Liver (tissue), 9 donors: ENCODE results near the gene ADGRV1. TPM values are rescaled to one million over a fixed set of nuclear protein-coding genes. Genes with fewer than 3 reads are reported as not detected.

ENCODE experiments used
- DNase-seq: peaks from one replicate; pipeline ENCODE4 v3.0.0-alpha.2; 2017; ENCODE audit warnings: low spot score
- H3K27ac ChIP-seq, 2 donors: one replicate each; pipeline ENCODE4 v1.7.0; 2013; ENCODE audit warnings: inconsistent platforms in 2 of 2, low read length in 2 of 2, control low read depth in 1 of 2, low read depth in 1 of 2, mild to moderate bottlenecking in 1 of 2
- H3K27me3 ChIP-seq, 4 donors: one replicate each; pipeline versions ENCODE4 v1.6.1 to v1.7.0; 2013; ENCODE audit warnings: low read length in 3 of 4, inconsistent platforms in 1 of 4, mild to moderate bottlenecking in 1 of 4, moderate library complexity in 1 of 4; ENCODE audit not compliant: control insufficient read depth in 4 of 4, insufficient read depth in 4 of 4
- H3K36me3 ChIP-seq, 4 donors: one replicate each; pipeline versions ENCODE4 v1.6.1 to v1.7.0; 2013; ENCODE audit warnings: low read length in 3 of 4, mild to moderate bottlenecking in 3 of 4, low read depth in 1 of 4, moderate library complexity in 1 of 4; ENCODE audit not compliant: control insufficient read depth in 4 of 4, insufficient read depth in 3 of 4
- H3K4me1 ChIP-seq, 4 donors: one replicate each; pipeline versions ENCODE4 v1.6.1 to v1.7.0; 2013; ENCODE audit warnings: low read length in 3 of 4, mild to moderate bottlenecking in 3 of 4, moderate library complexity in 1 of 4; ENCODE audit not compliant: control insufficient read depth in 4 of 4, insufficient read depth in 4 of 4
- H3K4me3 ChIP-seq, 3 donors: one replicate each; pipeline versions ENCODE4 v1.6.1 to v1.7.0; 2013; ENCODE audit warnings: low read length in 3 of 3, control low read depth in 1 of 3, low read depth in 1 of 3, mild to moderate bottlenecking in 1 of 3
- H3K9ac ChIP-seq, 2 donors: one replicate each; pipeline ENCODE4 v1.7.0; 2013; ENCODE audit warnings: low read length in 2 of 2, mild to moderate bottlenecking in 2 of 2, moderate library complexity in 2 of 2, control low read depth in 1 of 2, low read depth in 1 of 2
- H3K9me3 ChIP-seq, 4 donors: one replicate each; pipeline versions ENCODE4 v1.6.1 to v1.7.0; 2013; ENCODE audit warnings: low read length in 3 of 4; ENCODE audit not compliant: control insufficient read depth in 4 of 4
- ATF3 ChIP-seq: IDR thresholded peaks from 2 replicates; pipeline ENCODE4 v1.6.1; 2016; ENCODE audit warnings: antibody characterized with exemption
- CTCF ChIP-seq: fragments of 150-350 bp; IDR thresholded peaks from 2 replicates; pipeline ENCODE4 v1.5.1; 2017; ENCODE audit warnings: improper control_type of control experiment, low read depth, low read length; ENCODE audit not compliant: missing input control
- EGR1 ChIP-seq, 2 donors: IDR thresholded peaks; 2 replicates each; pipeline ENCODE4 v1.6.1; 2016 to 2018; ENCODE audit warnings: antibody characterized with exemption in 2 of 2, low read depth in 2 of 2
- FOXA1 ChIP-seq: IDR thresholded peaks from 2 replicates; pipeline ENCODE4 v1.6.1; 2016; ENCODE audit warnings: antibody characterized with exemption
- FOXA2 ChIP-seq: IDR thresholded peaks from 2 replicates; pipeline ENCODE4 v1.6.1; 2016; ENCODE audit warnings: antibody characterized with exemption
- GABPA ChIP-seq, 2 donors: IDR thresholded peaks in 1 of 2; conservative IDR thresholded peaks in 1 of 2; 2 replicates each; pipeline ENCODE4 v1.6.1; 2016; ENCODE audit warnings: antibody characterized with exemption in 2 of 2, mild to moderate bottlenecking in 1 of 2, moderate library complexity in 1 of 2
- HNF4A ChIP-seq, 2 donors: conservative IDR thresholded peaks; 2 replicates each; pipeline ENCODE4 v1.6.1; 2016; ENCODE audit warnings: antibody characterized with exemption in 2 of 2, mild to moderate bottlenecking in 2 of 2
- HNF4G ChIP-seq: IDR thresholded peaks from 2 replicates; pipeline ENCODE4 v1.6.1; 2016; ENCODE audit warnings: antibody characterized with exemption
- JUND ChIP-seq, 2 donors: IDR thresholded peaks; 2 replicates each; pipeline ENCODE4 v1.6.1; 2016; ENCODE audit warnings: antibody characterized with exemption in 2 of 2
- MAX ChIP-seq: IDR thresholded peaks from 2 replicates; pipeline ENCODE4 v1.6.1; 2016; ENCODE audit warnings: antibody characterized with exemption
- NR2F2 ChIP-seq: IDR thresholded peaks from 2 replicates; pipeline ENCODE4 v1.6.1; 2016; ENCODE audit warnings: antibody characterized with exemption
- RAD21 ChIP-seq, 2 donors: IDR thresholded peaks; 2 replicates each; pipeline ENCODE4 v1.6.1; 2016; ENCODE audit warnings: antibody characterized with exemption in 2 of 2, mild to moderate bottlenecking in 2 of 2
- REST ChIP-seq: IDR thresholded peaks from 2 replicates; pipeline ENCODE4 v1.6.1; 2016; ENCODE audit warnings: antibody characterized with exemption, mild to moderate bottlenecking
- RXRA ChIP-seq, 2 donors: IDR thresholded peaks; 2 replicates each; pipeline ENCODE4 v1.6.1; 2017 to 2018; ENCODE audit warnings: antibody characterized with exemption in 2 of 2, mild to moderate bottlenecking in 1 of 2
- SP1 ChIP-seq: IDR thresholded peaks from 2 replicates; pipeline ENCODE4 v1.6.1; 2018; ENCODE audit warnings: antibody characterized with exemption, mild to moderate bottlenecking
- TAF1 ChIP-seq: conservative IDR thresholded peaks from 2 replicates; pipeline ENCODE4 v1.6.1; 2016; ENCODE audit warnings: antibody characterized with exemption, mild to moderate bottlenecking
- YY1 ChIP-seq: IDR thresholded peaks from 2 replicates; pipeline ENCODE4 v1.6.1; 2016; ENCODE audit warnings: antibody characterized with exemption, mild to moderate bottlenecking
- ZBTB33 ChIP-seq: IDR thresholded peaks from 2 replicates; pipeline ENCODE4 v1.6.1; 2016; ENCODE audit warnings: antibody characterized with exemption
- WGBS: extraction: QIAGEN DNeasy Blood & Tissue Kit; methylation state at CpG from one replicate; pipeline ENCODE4 v1.1.7; 2013; 5-methylcytosine and 5-hydroxymethylcytosine counted together
- polyA plus RNA-seq, 2 donors: library from polyadenylated mRNA; stranded (reverse) in 1 of 2; unstranded in 1 of 2; fragments of 200-250 nt in 1 of 2; fragments of >200 nt in 1 of 2; fragmentation: Nextera tagmentation in 1 of 2; extraction: Ambion mirVana in 1 of 2; gene quantifications; one replicate each; pipeline versions ENCODE4 v1.2.1 to v1.2.3, GENCODE V29; 2013 to 2015
- total RNA-seq, 2 donors: library from RNA; depleted of rRNA; stranded (reverse); fragments of >200 nt; gene quantifications; one replicate each; pipeline ENCODE4 v1.2.3, GENCODE V29; 2014
- donor health status: healthy.
- donor health status: healthy.
- donor health status: healthy.
- donor health status: healthy.
- donor health status: healthy.

ADGRV1 gene
- total and polyA plus RNA-seq, 4 donors: 5.1 to 15.5 (median 9.6) TPM

GRCh38 chr5:90555666-90556065 is 2.9 kb upstream of the ADGRV1 start:
- DNase-seq: no peak
- H3K4me1 ChIP-seq: peaks cover 3 to 12% (median 11%) of the 10 kb centered on the region in 4 donors
- TF ChIP-seq FOXA1 (no peak), RXRA (IDR thresholded peaks at IDR 0.05) (no peak), EGR1 (IDR thresholded peaks at IDR 0.05; ENCODE audit: low read depth in 2 of 2) (no peak), HNF4G (no peak), CTCF (no peak), REST (no peak), JUND (IDR thresholded peaks at IDR 0.05) (no peak), HNF4A (conservative IDR thresholded peaks at IDR 0.05) (no peak), SP1 (no peak), YY1 (no peak), TAF1 (no peak), MAX (no peak), ATF3 (no peak), NR2F2 (no peak), RAD21 (IDR thresholded peaks at IDR 0.05) (no peak), FOXA2 (no peak), ZBTB33 (no peak)
- H3K4me3 ChIP-seq: no peak overlapping the region
- no peaks in the 10 kb centered on the region for H3K36me3 ChIP-seq
- H3K27me3 ChIP-seq: peaks cover 4 to 17% (median 5%) of the 10 kb centered on the region in 4 donors
- peaks cover 0 to 3% (median 0%) of the 10 kb centered on the region in 4 donors for H3K9me3 ChIP-seq
- H3K27ac ChIP-seq: no peak overlapping the region
- no peak overlapping the region for H3K9ac ChIP-seq

GRCh38 chr5:90557391-90557790 is 1.2 kb upstream of the ADGRV1 start:
- H3K4me3 ChIP-seq: no peak overlapping the region
- 10% methylated on average over 9 of the region's 9 CpGs for WGBS
- TF ChIP-seq ATF3 (no peak), FOXA1 (no peak), EGR1 (IDR thresholded peaks at IDR 0.05; ENCODE audit: low read depth in 2 of 2) (no peak), FOXA2 (no peak), HNF4G (no peak), RAD21 (IDR thresholded peaks at IDR 0.05) (no peak), GABPA (IDR thresholded peaks at IDR 0.05 in 1 of 2, conservative IDR thresholded peaks at IDR 0.05 in 1 of 2) (no peak), REST (no peak), MAX (no peak), YY1 (no peak), RXRA (IDR thresholded peaks at IDR 0.05) (no peak)

More at GRCh38 chr5:90557391-90557790, 1.2 kb upstream of the ADGRV1 start:
- H3K36me3 ChIP-seq: no peaks in the 10 kb centered on the region
- peaks cover 3 to 12% (median 11%) of the 10 kb centered on the region in 4 donors for H3K4me1 ChIP-seq
- peaks cover 2 to 19% (median 4%) of the 10 kb centered on the region in 4 donors for H3K27me3 ChIP-seq
- H3K9me3 ChIP-seq: peaks cover 0 to 3% (median 0%) of the 10 kb centered on the region in 4 donors
- no peak overlapping the region for H3K27ac ChIP-seq
- no peak for DNase-seq
- H3K9ac ChIP-seq: no peak overlapping the region
